NCI-H1417 (cell line): ENCODE measurements around the gene PODXL2.

Experiments
- DNase-seq, 3 experiments: peaks; one replicate each; lab custom pipeline; 2025; lab: John Stamatoyannopoulos, UW

PODXL2 gene

DNA sequence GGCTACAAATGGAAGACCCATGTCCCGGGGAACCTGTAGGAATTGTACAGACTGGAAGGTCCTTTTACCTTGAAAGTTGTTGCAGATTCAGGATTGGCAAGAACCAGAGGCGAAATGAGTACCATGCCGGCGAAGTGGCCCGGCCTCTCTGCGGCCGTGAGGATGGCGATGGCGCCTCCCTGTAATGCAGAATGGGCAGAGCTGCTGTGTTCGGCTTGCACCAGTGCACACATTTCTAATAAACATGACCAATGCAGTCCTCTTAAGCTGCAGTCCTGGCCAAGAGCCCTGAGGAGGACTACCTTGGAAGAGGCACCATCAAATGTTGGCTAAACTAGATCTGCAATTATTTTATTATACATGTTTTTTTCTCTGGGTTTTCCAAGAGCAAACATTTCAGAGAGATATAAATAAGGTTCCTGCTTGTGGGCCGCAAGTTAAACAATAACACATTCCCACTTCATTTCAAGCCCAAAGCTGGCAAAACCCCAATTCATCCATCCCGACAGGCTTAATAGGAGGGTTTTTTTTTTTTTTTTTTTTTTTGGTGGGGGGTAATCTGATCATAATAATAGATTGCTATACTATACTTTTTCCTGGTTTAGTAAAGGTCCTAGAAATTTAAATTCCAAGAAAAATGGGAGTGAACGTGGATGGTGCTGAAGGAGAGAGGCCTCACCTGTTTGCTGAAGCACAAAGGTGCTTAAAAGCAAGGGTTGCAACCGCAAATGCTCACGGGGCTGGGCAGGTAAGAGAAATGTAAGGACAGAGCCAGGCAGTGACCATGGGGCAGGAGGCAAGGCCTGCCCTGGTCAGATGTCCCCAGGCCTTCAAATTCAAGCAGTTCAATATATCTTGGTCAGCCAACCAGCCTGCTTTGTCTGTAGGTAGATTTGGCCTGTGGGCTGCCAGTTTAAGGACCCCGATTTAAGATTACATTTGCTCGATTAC is 92.3 kb downstream of the PODXL2 start:
- DNase-seq = peak in 1 of 3 experiments; percentile 11

- DNase-seq = peak in 2 of 3 experiments; percentile 24 to 47
Measured at GRCh38 chr3:127722091-127722784, 93.3 kb downstream of the PODXL2 start.
